Measurements from ENCODE around the gene USP43.
A peak's percentile ranks its signal among the peaks of the same experiment; 100 is the strongest.

Gene USP43

DNA sequence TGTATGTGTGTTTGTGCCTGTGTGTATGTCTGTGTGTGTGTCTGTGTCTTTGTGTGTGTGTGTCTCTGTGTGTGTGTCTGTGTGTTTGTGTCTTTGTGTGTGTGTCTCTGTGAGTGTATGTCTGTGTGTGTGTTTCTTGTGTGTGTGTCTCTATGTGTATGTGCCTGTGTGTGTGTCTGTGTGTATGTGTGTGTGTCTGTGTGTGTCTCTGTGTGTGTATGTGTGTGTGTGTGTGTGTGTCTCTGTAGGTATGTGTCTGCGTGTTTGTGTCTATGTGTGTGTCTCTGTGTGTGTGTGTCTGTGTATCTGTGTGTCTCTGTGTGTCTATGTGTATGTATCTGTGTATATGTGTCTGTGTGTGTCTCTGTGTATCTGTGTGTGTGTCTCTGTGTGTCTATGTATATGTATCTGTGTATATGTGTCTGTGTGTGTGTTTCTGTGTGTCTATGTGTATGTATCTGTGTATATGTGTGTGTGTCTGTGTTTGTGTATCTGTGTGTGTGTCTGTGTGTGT lies 70.2 kb downstream of the USP43 start:
- no peak for FAIRE-seq

GRCh38 chr17:9725575-9725974 lies 80.3 kb downstream of the USP43 start:
- no peak for FAIRE-seq

DNA sequence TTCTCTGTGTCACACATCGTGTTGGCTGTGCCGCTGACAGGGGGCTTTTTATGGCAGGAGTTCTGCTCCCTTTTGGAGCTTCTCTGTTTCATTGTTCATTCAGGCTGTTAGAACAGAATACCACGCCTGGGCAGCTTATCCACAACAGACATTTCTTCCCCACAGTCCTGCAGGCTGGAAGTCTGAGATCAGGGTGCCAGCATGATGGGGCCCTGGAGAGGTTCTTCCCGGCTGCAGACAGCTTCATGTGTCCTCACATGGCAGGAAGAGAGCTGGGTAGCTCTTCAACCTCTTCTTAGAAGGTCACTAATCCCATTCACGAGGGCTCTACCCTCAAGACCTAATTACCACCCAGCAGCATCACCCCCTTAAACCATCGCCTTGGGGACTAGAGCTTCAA lies 81.0 kb downstream of the USP43 start:
- no peak for FAIRE-seq

GRCh38 chr17:9728005-9728404 lies 82.7 kb downstream of the USP43 start:
- FAIRE-seq = no peak

DNA sequence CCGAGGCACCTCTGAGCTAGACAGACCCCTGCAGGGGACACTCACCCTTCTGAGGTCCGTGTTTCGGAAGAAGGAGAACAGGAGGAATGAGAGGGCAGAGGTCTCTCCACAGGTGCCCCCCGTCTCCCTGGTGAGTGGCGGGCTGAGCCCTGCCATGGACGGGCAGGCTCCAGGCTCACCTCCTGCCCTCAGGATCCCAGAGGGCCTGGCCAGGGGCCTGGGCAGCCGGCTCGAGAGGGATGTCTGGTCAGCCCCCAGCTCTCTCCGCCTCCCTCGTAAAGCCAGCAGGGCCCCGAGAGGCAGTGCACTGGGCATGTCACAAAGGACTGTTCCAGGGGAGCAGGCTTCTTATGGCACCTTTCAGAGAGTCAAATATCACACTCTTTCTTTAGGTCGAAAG lies 83.2 kb downstream of the USP43 start:
- no peak for FAIRE-seq

DNA sequence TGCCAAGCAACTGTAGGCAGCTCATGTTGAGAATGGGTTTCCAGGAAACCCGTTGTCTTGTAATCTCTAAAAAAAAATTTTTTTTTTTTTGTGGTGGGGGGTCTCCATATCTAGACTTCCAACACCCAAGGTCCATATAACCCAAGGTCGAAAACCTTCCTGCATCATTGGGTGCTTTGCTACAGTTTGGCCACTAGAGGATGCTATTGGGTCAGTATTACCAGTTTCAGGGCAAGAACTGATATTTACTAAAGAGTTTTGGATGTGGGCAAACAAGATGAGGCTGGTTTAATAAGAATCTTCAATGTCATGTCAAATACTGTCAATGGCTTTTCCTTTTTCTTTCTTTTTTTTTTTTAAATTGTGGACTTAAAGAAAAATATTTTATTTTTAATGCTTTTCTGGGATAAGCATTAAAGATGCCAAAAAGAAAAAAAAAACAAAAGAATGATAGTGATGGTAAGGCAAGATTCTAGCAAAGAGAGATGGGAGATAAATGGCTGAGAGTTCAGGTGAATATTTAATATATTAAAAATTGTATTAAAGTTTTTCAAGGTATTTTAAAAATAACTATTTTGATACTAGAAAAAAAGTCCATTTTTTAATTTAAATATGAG lies 83.8 kb downstream of the USP43 start:
- peak; percentile 86 for FAIRE-seq

DNA sequence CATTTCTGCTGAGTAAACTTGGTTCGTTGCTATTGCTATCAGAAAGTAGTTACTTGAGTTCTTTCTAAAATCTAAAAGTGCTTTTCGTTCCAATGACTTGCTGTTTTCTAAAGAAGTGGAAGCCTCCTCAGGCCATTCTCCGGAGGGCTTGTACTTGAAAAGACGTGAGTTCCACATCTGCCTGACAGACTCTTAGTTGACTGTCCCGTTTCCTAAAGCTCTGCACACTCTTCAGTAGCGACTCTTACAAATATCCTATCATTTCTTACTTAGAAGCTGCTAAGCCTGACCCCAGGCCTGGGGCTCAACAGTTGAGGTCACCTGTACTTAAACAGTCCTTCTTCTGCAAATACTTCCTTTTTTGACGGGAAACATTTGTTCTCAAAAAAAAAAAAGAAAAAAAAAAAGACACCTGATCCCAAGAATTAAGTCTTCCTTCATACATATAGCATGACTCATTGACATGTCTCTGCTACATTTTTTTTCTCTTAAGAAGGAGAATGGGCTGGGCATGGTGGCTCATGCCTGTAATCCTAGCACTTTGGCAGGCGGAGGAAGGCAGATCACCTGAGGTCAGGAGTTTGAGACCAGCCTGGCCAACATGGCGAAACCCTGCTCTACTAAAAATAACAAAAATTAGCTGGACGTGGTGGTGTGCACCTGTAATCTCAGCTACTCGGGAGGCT lies 84.6 kb downstream of the USP43 start:
- FAIRE-seq = no peak

GRCh38 chr17:9750524-9750923 lies 105.2 kb downstream of the USP43 start:
- no peak for FAIRE-seq

DNA sequence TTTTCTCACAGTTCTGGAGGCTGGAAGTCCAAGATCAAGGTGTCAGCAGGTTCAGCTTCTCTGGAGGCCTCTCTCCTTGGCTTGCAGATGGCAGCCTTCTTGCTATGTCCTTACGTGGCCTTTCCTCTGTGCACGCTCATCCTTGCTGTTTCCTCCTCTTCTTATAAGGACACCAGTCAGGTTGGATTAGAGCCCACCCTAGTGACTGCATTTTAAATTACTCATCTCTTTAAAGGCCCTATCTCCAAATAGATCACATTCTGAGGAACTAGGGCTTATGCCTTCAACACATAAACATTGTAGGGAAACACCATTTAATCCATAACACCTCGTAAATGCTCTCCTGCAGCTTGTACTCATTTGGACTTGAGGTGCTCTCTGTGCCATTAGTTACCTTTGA lies 109.8 kb downstream of the USP43 start:
- no peak for FAIRE-seq

- no peak for FAIRE-seq
These were observed 114.9 kb downstream of the USP43 start for GRCh38 chr17:9760266-9760665.

GRCh38 chr17:9763643-9764042 lies 118.3 kb downstream of the USP43 start:
- no peak for FAIRE-seq

DNA sequence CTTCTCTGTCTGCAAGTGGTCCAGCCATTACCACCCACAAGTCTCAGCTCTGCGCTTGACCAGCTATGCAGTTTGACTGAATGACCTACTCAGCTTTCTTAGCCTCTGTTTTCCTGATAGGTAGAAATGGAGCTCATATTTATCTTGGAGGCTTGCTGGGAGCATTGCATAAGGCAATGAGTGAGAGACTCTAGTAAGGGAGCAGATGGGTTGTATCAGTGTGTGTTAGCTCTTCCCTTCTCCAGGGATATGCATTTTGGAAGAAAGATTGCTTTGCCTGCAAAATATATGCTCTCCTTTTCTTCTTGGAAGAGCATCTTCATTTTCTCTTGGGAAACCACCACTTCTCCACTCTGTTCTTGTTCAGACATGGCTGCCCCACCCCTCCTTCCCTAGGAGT lies 120.0 kb downstream of the USP43 start:
- no peak for FAIRE-seq

- FAIRE-seq = no peak
These were observed 121.7 kb downstream of the USP43 start for GRCh38 chr17:9766970-9767369.

DNA sequence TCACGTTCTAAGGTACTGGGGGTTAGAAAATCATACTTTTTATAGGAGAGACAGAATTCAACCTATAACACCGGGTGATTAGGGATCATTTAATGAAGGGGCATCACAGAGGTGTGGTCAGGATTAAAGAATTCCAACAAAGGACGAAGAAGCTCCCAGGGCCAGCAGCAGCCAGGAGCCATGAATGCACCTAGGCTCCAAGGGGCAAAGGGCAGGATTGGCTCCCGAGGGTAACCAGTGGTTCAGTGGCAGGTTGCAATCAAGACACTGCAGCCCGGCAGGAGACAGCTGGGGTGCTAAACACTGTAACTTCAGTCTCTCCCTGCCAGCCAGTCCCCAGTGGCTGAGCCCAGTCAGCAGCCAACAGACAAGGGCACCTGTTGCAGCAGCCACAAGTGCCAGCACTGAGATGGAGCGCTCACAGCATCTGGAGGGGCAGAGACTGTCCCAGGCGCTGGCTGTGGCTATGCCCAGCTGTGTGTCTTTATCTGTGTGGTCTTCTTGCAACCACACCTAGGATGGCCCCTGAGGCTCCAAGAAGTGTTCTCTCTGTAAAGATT lies 122.2 kb downstream of the USP43 start:
- no peak for FAIRE-seq

DNA sequence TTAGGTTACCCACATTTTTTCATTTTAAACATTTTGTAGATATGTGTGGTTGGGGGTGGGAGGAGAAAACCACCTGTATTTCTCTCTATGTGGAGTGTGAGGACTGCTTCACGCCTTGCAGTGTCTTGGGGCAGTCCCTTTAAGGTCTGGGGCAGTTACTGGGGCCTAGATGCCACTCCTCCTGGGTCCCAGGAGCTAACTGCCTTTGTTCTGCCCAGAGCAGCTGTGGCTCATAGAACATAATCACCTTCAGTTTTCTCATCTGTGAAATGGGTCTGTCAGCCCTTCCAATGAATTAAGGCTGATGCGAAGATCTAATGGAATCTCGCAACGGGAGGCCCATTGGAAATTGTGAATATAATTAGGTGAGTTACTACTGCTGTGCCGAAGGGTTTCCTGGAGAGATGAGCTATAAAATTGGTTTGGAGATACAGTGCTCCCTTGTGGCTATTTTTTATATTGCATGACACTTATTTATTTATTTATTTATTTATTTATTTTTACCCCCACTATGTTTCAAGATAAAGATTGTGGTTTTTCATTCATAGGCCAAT lies 123.1 kb downstream of the USP43 start:
- peak; percentile 79 for FAIRE-seq

DNA sequence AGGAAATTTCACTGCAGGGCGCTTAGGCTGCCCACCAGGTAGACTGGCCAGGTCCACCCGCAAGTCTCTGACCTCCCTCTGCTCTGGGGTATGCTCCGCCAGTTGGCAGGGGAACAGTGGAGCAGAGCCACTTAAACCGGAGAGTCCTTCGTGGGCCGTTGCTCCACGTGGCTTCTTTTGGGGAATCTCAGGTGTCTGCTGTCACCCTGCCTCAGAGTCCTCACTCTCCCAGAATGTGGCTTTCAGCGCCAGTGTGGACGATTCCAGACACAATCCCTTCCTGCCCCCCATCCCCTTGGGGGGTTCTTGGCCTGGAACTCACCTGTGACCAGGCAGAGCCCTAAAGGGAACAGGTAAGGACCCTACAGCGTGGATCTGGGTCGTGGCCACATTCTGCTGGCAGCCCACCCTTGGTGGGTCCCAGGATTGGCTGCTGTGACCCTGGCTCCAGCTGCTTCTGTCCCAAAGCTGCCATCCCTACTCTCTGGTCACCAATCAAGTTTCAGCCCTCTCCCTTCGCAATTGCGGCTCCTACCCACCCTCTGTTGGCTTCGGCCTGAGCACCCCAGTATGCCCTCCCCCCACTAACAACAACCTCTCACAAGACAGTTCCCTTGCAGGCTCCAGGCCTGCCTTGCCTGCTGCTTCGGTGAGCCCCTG lies 123.8 kb downstream of the USP43 start:
- FAIRE-seq = no peak

DNA sequence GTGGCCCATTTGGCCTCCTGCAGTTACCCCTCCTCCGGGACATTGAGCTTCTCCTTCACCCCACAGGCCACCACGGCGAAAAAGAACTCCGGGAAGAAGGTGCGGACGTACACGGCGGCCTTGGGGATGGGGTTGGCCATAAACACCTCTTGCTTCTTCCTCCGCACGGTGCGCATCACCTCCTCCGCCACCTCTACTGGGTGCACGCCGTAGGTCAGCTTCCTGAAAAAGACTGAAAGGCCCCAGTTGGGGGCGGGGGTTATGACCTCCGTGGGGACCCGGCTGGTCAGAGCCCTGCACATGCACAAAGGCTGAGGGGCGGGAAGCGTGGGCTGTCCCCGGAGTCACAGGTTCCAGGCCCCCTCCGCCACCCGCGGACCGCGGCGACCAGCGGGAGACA lies 126.1 kb downstream of the USP43 start:
- no peak for FAIRE-seq

DNA sequence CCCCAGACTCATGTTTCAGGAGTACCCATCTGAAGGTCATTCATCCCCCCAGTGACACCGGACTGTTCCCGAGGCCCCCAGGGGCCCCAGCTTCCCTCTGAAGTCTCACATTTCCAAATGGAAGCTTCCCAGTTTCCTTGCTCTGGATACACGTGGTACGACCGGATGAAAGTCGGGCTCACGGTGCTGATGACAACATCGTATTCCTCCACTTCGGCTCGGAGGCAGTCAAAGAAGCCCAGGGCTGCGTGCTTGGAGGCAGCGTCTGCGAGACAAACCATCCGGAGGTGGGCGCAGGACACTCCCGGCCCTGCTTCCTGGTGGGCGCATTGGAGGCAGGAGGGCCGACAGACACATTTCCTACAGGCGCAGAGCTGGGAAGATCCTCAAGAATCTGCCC lies 127.3 kb downstream of the USP43 start:
- FAIRE-seq = no peak

DNA sequence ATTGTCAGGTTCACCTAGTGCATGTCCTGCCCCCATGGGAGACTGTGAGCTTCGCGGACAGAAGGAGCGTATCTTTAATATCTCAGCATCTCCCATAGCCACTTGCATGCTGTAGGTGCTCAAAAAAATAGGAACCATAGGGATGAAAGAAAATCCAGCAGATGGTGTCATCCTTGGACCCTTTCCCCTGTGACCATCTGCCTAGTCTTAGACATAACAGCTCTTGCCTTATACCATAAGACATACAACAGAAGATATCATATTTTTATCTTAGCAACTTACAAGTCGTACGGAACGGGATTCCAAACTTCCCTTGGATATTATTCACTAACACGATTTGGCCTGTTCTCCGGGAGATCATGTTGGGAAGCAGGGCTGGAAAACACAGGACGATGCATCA lies 131.6 kb downstream of the USP43 start:
- no peak for FAIRE-seq

Measured in G401.6 (cell line).